ENCODE results near the gene PDE3A. TPM values are rescaled to one million over a fixed set of nuclear protein-coding genes. Genes with fewer than 3 reads are reported as not detected.
"Not testable (repeated sequence)": the region's sequence is repeated elsewhere in the genome, so short reads cannot be mapped to it uniquely, and the experiment has no call there.

PDE3A gene
- total RNA-seq, 1 donor, result 14.8 TPM

DNA sequence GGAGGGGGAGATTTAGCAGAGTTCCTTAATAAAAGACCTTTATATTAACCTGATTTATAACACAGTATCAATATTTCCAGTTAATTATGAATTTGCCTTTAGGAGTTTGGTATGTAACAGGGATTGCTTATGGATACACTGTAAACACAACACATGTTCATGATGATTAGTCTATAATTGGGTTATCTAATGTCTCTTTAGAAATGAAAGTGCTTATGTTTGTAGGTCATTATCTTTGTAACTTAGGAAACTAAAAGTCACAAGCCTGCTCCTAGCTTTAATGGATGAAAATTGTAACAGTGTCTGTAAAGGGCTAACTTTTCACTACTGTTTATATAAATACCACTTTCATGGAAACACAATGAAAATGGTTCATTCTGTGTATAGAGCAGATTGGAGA, 9.4 kb downstream of the PDE3A start:
- no peak overlapping the region for H3K4me3 ChIP-seq (ENCODE audit: insufficient read depth, low read length)
- peaks cover 81% of the 10 kb centered on the region for H3K79me2 ChIP-seq (ENCODE audit: insufficient read depth, low read length)
- H3K4me1 ChIP-seq (ENCODE audit: insufficient read depth, low read length), result no peaks in the 10 kb centered on the region
- no peak overlapping the region for H3K27ac ChIP-seq (ENCODE audit: low read depth, low read length)
- TF ChIP-seq, protein P1, sequence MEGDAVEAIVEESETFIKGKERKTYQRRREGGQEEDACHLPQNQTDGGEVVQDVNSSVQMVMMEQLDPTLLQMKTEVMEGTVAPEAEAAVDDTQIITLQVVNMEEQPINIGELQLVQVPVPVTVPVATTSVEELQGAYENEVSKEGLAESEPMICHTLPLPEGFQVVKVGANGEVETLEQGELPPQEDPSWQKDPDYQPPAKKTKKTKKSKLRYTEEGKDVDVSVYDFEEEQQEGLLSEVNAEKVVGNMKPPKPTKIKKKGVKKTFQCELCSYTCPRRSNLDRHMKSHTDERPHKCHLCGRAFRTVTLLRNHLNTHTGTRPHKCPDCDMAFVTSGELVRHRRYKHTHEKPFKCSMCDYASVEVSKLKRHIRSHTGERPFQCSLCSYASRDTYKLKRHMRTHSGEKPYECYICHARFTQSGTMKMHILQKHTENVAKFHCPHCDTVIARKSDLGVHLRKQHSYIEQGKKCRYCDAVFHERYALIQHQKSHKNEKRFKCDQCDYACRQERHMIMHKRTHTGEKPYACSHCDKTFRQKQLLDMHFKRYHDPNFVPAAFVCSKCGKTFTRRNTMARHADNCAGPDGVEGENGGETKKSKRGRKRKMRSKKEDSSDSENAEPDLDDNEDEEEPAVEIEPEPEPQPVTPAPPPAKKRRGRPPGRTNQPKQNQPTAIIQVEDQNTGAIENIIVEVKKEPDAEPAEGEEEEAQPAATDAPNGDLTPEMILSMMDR (IDR thresholded peaks at IDR 0.05; ENCODE audit: extremely low read depth, low read depth, low read length), result no peak
- H4K20me1 ChIP-seq (ENCODE audit: insufficient read depth, low read length), result no peaks in the 10 kb centered on the region
- no peak overlapping the region for H2AFZ ChIP-seq (ENCODE audit: low read length)
- H3K4me2 ChIP-seq (ENCODE audit: insufficient read depth, low read length), result peak overlapping the region; percentile 1
- H3K36me3 ChIP-seq (ENCODE audit: insufficient read depth, low read length), result no peaks in the 10 kb centered on the region
- H3K27me3 ChIP-seq (ENCODE audit: insufficient read depth, low read length), result no peaks in the 10 kb centered on the region
- no peaks in the 10 kb centered on the region for H3K9me3 ChIP-seq (ENCODE audit: low read depth, low read length)
- DNase-seq (ENCODE audit: insufficient read length, low spot score, missing footprints), result no peak

DNA sequence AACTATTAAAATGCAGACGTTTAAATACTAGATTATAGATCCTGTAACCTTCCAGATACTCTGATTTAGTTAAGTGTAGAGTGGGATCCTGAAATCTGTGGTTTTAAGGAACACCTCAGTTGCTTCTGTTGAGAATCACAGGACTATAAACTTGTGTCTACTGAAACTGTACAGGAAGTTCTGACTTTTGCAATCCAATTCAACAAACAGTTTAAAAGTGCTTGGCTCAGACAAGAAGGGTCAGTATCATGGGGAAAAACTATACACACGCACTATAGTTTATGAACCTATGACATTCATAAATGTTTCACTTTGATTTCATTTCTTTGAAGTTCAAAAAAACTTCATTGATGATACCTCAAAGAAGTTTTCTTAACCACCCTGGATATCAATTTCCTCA, 13.8 kb downstream of the PDE3A start:
- TF ChIP-seq, protein P1 (IDR thresholded peaks at IDR 0.05; ENCODE audit: extremely low read depth, low read depth, low read length), result no peak
- H3K79me2 ChIP-seq (ENCODE audit: insufficient read depth, low read length), result peaks cover 60% of the 10 kb centered on the region
- H3K4me3 ChIP-seq (ENCODE audit: insufficient read depth, low read length), result no peak overlapping the region
- no peak for DNase-seq (ENCODE audit: insufficient read length, low spot score, missing footprints)
- no peak overlapping the region for H2AFZ ChIP-seq (ENCODE audit: low read length)
- no peak overlapping the region for H3K27ac ChIP-seq (ENCODE audit: low read depth, low read length)
- H3K4me1 ChIP-seq (ENCODE audit: insufficient read depth, low read length), result no peaks in the 10 kb centered on the region
- H3K4me2 ChIP-seq (ENCODE audit: insufficient read depth, low read length), result no peak overlapping the region
- peaks cover 3% of the 10 kb centered on the region for H3K9me3 ChIP-seq (ENCODE audit: low read depth, low read length)
- no peaks in the 10 kb centered on the region for H3K36me3 ChIP-seq (ENCODE audit: insufficient read depth, low read length)
- no peaks in the 10 kb centered on the region for H3K27me3 ChIP-seq (ENCODE audit: insufficient read depth, low read length)
- no peaks in the 10 kb centered on the region for H4K20me1 ChIP-seq (ENCODE audit: insufficient read depth, low read length)

DNA sequence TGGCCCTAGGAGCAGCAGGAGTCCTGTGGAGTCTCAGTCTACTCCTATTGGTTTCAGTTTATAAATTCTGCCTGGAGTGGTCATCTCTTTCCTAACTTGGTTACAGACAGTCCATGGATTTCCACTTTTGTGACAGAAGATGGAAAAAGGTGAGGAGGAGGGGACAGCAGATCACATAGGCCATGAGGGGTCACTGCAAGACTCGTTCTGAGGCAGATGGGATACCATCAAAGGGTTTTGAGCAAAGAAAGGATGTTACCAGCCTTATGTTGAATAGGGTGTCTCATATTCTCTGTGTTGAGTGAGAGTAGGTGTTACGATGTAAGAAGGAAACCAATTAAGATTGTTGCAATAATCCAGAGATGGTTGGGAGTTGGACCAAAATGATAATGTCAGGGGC, 15.3 kb downstream of the PDE3A start:
- Histone ChIP-seq H3K9me3 (ENCODE audit: low read depth, low read length) (peaks cover 3% of the 10 kb centered on the region), H2AFZ (ENCODE audit: low read length) (no peak overlapping the region), H3K27ac (ENCODE audit: low read depth, low read length) (peak overlapping the region; percentile 9), H4K20me1 (ENCODE audit: insufficient read depth, low read length) (no peaks in the 10 kb centered on the region), H3K4me1 (ENCODE audit: insufficient read depth, low read length) (no peaks in the 10 kb centered on the region), H3K36me3 (ENCODE audit: insufficient read depth, low read length) (no peaks in the 10 kb centered on the region), H3K4me2 (ENCODE audit: insufficient read depth, low read length) (peak overlapping the region; percentile 9), H3K4me3 (ENCODE audit: insufficient read depth, low read length) (no peak overlapping the region), H3K27me3 (ENCODE audit: insufficient read depth, low read length) (no peaks in the 10 kb centered on the region), H3K79me2 (ENCODE audit: insufficient read depth, low read length) (peaks cover 61% of the 10 kb centered on the region)
- TF ChIP-seq, protein P1 (IDR thresholded peaks at IDR 0.05; ENCODE audit: extremely low read depth, low read depth, low read length), result no peak
- no peak for DNase-seq (ENCODE audit: insufficient read length, low spot score, missing footprints)

DNA sequence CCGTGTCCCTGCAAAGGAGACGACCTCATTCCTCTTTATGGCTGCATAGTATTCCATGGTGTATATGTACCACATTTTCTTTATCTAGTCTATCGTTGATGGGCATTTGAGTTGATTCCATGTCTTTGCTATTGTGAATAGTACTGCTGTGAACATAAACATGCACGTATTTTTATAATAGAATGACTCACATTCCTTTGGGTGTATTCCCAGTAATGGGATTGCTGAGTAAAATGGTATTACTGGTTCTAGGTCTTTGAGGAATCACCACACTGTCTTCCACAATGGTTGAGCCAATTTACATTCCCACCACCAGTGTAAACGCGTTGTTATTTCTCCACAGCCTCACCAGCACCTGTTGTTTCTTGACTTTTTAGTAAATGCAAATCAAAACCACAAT, 16.5 kb downstream of the PDE3A start:
- not testable (repeated sequence) for H3K36me3 ChIP-seq (ENCODE audit: insufficient read depth, low read length); H2AFZ ChIP-seq (ENCODE audit: low read length); H3K27me3 ChIP-seq (ENCODE audit: insufficient read depth, low read length); H3K4me1 ChIP-seq (ENCODE audit: insufficient read depth, low read length); H3K4me2 ChIP-seq (ENCODE audit: insufficient read depth, low read length); H4K20me1 ChIP-seq (ENCODE audit: insufficient read depth, low read length); DNase-seq (ENCODE audit: insufficient read length, low spot score, missing footprints); H3K27ac ChIP-seq (ENCODE audit: low read depth, low read length); H3K4me3 ChIP-seq (ENCODE audit: insufficient read depth, low read length); H3K9me3 ChIP-seq (ENCODE audit: low read depth, low read length)
- H3K79me2 ChIP-seq (ENCODE audit: insufficient read depth, low read length), result peaks cover 58% of the 10 kb centered on the region

Data from osteoblast (primary cell).